Measurements from ENCODE around the gene SCUBE1. TPM values are rescaled to one million over a fixed set of nuclear protein-coding genes. Genes with fewer than 3 reads are reported as not detected.
A peak's percentile ranks its signal among the peaks of the same experiment; 100 is the strongest.

SCUBE1 gene
- total and polyA plus RNA-seq, 2 of the 8 experiments (the other 6 are each of a cell fraction or from before 2014, with no cell fraction given) = 2.3 to 4.9 TPM

- no peak overlapping the region for H2AFZ ChIP-seq (ENCODE audit: low read length)
- no peak overlapping the region for H3K23ac ChIP-seq (ENCODE audit: insufficient read length)
- WGBS, 2 experiments (ENCODE audit: extremely low coverage in 1 of 2, insufficient coverage in 1 of 2, insufficient read length in 1 of 2, insufficient replicate concordance in 2 of 2, low coverage in 1 of 2, low lambda C conversion rate in 2 of 2, missing lambda C conversion rate in 1 of 2) = 95% methylated on average over 19 of the region's 23 CpGs; no CpG with 5 or more reads in 1 of the 2 experiments
- no peak overlapping the region for H3K27ac ChIP-seq (ENCODE audit: low read depth, low read length)
- H2BK20ac ChIP-seq (ENCODE audit: low read length) = no peak overlapping the region
- H3K14ac ChIP-seq (ENCODE audit: insufficient read length) = no peak overlapping the region
- no peak for DNase-seq (ENCODE audit: low read depth in 1 of 2, low spot score in 2 of 2)
- no peaks in the 10 kb centered on the region for H3K36me3 ChIP-seq (ENCODE audit: control insufficient read depth in 2 of 4, insufficient read depth in 4 of 4, low read length in 3 of 4)
- no peaks in the 10 kb centered on the region for H3K79me1 ChIP-seq (ENCODE audit: low read depth, low read length)
- H4K20me1 ChIP-seq (replicated peaks in 1 of 2; ENCODE audit: control insufficient read depth in 1 of 2, insufficient read depth in 2 of 2, low read length in 2 of 2) = no peaks in the 10 kb centered on the region
- no peak overlapping the region for H4K5ac ChIP-seq (ENCODE audit: insufficient read length, low read depth, low read length)
- H3K4me3 ChIP-seq (ENCODE audit: extremely low read depth in 1 of 4, insufficient read depth in 2 of 4, low read depth in 3 of 4, low read length in 4 of 4) = no peak overlapping the region
- H3K56ac ChIP-seq (replicated peaks; ENCODE audit: insufficient read length, low read depth, low read length) = no peak overlapping the region
- no peaks in the 10 kb centered on the region; a peak in 3 of 7 replicates for H3K27me3 ChIP-seq (replicated peaks in 1 of 4; ENCODE audit: control insufficient read depth in 3 of 4, extremely low read depth in 1 of 4, insufficient read depth in 3 of 4, low read length in 3 of 4)
- no peak overlapping the region for H2BK5ac ChIP-seq (ENCODE audit: low read depth, low read length)
- H3K18ac ChIP-seq (ENCODE audit: extremely low read depth, low read length) = no peak overlapping the region
- no peaks in the 10 kb centered on the region for H3K23me2 ChIP-seq (ENCODE audit: low read depth, low read length)
- POLR2A ChIA-PET (ENCODE audit: partially characterized antibody) = no interaction called here
- no peak overlapping the region for H4K91ac ChIP-seq (replicated peaks; ENCODE audit: insufficient read length, low read length)
- no peak overlapping the region for H2BK120ac ChIP-seq (replicated peaks; ENCODE audit: low read depth, low read length)
- no peak for FAIRE-seq
- peaks cover 0 to 2% (median under 1%) of the 10 kb centered on the region in 4 experiments; a peak in 2 of 7 replicates for H3K4me1 ChIP-seq (replicated peaks in 1 of 4; ENCODE audit: control insufficient read depth in 3 of 4, insufficient read depth in 4 of 4, low read length in 3 of 4)
- no peaks in the 10 kb centered on the region for H3K79me2 ChIP-seq (ENCODE audit: control insufficient read depth in 1 of 2, insufficient read depth in 2 of 2, low read length in 2 of 2)
- no peak overlapping the region for H3K4me2 ChIP-seq (ENCODE audit: insufficient read depth in 1 of 2, low read depth in 2 of 2, low read length in 2 of 2)
- no peak overlapping the region for H3K9ac ChIP-seq (replicated peaks in 1 of 4; ENCODE audit: extremely low read depth in 1 of 4, low read depth in 3 of 4, low read length in 3 of 4)
- no peak overlapping the region for H4K8ac ChIP-seq (ENCODE audit: extremely low read depth, insufficient read depth, low read length)
- no peak overlapping the region for H3K4ac ChIP-seq (replicated peaks; ENCODE audit: insufficient read length, low read depth, low read length)
- CTCF ChIA-PET (ENCODE audit: partially characterized antibody) = interaction anchor here (1.1 to 13.0 kb wide), 8 partner anchors 11 to 124 kb away, joined by 3 to 173 read pairs (median 4); no protein-coding TSS in a partner anchor
- peak overlapping the region; percentile 75; the same call in 1 of the 2 replicates for H2BK12ac ChIP-seq (ENCODE audit: low read depth, low read length)
- no peak overlapping the region; the same call in 1 of the 2 replicates for H2BK15ac ChIP-seq (ENCODE audit: low read length)
- TF ChIP-seq ATF3 (IDR thresholded peaks at IDR 0.05; ENCODE audit: insufficient read depth, low read depth, low read length) = no peak
- TF ChIP-seq SP2 (IDR thresholded peaks at IDR 0.05; ENCODE audit: low read length) = no peak
- TF ChIP-seq SRF (IDR thresholded peaks at IDR 0.05; ENCODE audit: low read depth, low read length) = no peak
- H3K9me3 ChIP-seq (ENCODE audit: insufficient read depth in 2 of 2, low read depth in 1 of 2, low read length in 1 of 2) = no peaks in the 10 kb centered on the region
- no peak overlapping the region for H2AK5ac ChIP-seq (ENCODE audit: low read depth, low read length)
Observed at GRCh38 chr22:43255299-43255698, 87.9 kb downstream of the SCUBE1 start.
